Activated T-cell treated with anti-CD3 and anti-CD28 coated beads for 1 hour (primary cell): ENCODE results near the gene PCYOX1L.

Experiments used
- DNase-seq: peaks from one replicate; pipeline ENCODE4 v3.0.0-alpha.2; 2020; ENCODE audit warnings: low read depth

The PCYOX1L gene

DNA sequence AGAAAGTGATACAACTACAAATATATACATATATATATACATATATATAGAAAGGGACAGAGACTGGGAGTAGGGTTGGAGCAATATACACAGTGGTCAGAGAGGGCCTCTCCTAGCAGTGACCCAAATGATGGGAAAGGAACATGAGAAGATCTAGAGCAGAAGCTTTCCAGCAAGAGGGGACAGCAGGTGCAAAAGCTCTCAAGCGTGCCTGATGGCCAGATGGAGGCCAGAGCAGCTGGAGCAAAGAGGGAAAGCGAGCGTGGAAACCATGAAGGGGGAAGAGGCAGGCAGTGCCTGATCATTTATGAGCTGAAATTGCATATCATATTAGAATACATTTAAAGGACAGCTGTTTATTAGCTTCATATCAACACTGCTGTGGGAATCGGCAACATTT is 20.1 kb upstream of the PCYOX1L start:
- DNase-seq = no peak

DNA sequence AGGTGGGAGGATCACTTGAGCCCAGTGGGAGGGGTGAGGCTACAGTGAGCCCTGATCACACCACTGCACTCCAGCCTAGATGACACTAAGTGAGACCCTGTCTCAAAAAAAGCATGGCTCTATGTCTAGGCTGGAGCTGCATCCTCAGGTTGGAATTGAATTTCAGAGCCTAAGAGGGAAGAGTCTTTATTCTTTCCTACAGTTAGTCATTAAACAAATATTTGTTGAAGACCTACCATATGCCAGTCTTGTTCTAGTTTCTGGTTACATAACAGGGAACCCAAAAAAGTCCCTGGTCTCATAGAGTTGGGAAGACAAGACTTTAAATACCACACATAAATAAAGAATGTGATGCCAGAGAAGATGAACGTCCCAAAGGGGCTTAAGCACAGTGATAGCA is 19.5 kb upstream of the PCYOX1L start:
- no peak for DNase-seq

DNA sequence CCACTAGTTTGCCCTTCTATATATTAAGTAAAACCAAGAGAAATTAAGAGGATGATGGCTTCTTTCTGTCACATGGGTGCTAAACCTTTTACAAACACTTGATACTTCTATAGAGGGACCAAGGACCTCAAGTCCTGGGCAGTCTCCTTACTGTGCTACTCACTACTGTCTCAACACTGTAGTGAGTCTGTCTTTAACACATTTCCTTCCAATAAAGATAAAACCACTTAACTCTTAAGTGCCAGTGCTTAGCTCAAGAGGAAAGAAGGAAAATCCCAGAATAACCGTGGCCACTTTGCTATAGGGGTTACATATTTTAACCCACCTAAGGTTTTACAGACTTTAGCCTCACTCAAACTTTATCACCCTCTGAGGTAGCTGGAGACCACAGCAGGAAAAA is 16.9 kb upstream of the PCYOX1L start:
- DNase-seq = no peak

DNA sequence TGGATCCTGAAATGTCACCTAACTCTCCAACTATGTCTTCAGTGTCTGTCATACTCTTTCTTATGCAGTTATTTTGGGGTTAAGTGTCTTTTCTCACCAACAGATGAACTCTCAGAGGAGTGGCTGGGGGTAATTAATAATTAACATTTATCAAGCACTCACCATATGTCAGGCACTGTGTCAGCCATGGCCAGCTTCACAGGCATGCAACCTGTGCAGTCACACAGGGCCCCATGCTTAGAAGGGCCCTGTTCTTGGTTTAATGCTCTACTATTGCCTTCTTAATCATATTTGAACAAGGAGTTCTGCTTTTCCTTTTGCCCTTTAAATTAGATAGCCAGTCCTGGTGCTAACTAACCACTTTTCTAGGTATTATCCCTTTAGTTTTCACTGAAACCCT is 16.0 kb upstream of the PCYOX1L start:
- no peak for DNase-seq

DNA sequence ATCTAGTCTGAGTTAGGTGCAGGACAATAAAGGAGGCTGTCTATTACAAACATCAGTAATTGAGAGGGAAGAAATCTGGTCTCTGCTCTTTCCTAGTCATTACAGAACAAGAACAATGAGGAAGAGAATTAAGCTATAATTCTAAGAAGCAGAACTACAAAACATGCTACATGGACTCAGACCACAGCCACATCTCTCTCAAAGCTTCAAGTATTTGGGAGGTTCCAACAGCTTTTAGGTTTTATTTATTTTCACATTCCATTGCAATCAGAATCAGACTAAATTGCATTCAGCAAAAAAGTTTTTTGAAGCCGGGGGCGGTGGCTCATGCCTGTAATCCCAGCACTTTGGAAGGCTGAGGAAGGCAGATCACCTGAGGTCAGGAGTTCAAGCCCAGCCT is 13.7 kb upstream of the PCYOX1L start:
- DNase-seq = no peak

DNA sequence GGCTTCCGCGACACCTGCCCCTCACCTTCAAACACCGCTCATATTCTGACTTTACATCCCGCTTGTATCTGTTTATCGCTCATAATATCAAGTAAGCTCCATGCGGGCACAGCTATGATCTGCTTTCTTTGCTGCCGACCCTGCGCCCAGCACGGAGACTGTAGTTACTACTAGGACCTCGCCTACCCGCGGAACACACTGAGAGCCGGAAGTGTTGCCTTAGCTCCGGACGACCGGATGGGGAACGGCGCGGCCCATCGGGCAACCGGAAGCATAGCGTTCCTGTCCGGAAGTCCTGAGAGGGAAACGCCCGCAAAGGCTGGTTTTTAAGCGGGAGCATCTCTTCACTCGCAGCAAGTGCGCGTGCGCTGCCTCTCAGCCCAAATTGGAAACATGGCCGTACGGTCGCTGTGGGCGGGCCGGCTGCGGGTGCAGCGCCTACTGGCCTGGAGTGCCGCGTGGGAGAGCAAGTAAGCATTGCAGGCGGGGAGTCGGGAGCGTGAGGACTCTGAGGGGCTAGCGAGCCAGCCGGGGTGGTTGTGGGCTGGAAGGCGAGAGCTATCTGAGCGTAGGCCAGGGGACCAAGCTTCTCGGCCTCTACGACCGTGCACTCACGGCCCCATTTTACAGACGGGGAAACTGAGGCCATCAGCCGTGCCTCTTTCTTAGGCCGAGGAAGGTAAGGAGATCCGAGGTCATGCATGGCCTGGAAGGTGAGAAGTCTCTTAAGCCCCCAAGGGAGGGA is 12.5 kb upstream of the PCYOX1L start, which contains the start of gene GRPEL2:
Gene GRPEL2, plus strand, starts transcription at position 353 of the 745 bp plus-strand sequence. Its CDS starts 41 bp downstream, at position 394.
- peak; percentile 78 for DNase-seq

DNA sequence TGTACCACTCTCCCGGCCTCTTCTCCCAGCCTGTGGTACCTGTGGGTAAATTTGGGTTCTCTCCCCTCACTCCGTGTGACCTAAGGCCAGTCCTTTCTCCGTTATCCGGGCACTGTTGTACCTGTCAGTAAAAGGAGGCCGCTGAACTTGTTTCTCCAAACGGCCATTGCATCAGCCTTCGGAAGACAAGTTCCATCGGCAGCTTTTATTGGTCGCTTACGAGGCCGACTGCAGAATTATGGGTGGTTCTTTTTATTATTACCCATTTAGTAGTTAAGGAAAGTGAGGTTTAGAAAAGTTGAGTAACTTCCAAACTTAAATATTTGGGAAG is 12.0 kb upstream of the PCYOX1L start:
- no peak for DNase-seq

DNA sequence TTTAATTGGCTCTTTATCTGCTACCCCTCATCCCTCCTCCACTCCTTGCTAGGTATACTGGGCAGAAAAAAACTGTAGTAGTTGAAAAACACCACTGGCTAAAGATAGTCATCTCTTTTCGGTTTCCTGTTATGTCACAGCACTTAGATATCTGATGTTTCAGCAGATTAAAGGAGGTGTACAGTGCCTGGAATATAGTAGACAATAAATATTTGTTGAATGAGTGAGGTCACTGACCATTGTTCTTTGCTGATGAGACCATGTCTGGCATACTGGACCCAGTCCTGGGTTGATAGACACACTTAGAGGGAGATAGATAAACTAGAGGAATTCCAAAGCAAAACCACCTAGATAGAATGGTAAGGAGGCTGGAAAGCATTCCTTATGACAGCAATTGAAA is 9.3 kb upstream of the PCYOX1L start:
- no peak for DNase-seq

DNA sequence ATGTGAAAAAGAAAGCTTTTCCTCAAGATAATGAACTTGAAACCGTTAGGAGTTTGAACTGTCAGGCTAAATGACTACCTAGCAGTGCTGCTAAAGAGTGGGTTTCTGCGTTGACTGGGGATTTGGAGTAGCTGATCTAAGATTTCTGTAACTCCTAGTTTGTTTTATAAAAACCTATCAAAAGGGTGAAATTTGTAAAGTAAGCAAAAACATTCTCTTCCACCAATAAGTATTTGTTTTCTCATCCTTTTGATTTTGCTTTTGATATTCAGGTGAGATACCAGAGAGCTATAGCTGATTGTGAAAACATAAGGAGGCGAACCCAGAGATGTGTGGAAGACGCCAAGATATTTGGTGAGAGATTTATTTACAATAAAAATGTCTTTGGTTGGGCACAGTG is 8.5 kb upstream of the PCYOX1L start:
- DNase-seq = no peak

DNA sequence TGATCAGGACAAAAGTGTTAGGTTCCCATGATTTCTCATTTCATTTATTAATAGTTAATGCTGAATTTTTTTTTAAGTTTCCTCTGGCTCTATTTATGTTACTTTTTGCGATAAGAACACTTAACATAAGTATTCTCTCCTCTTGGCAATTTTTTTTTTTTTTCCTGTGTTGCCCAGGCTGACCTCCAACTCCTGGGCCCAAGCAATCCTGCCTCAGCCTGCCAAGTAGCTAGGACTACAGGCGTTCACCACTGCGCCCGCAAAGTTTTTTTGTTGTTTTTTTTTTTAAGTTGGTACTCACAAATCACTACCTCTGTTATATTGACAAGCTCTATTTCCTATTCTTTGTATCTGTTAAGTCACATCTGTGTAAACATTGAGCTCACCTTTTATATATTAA is 5.7 kb upstream of the PCYOX1L start:
- DNase-seq = no peak

DNA sequence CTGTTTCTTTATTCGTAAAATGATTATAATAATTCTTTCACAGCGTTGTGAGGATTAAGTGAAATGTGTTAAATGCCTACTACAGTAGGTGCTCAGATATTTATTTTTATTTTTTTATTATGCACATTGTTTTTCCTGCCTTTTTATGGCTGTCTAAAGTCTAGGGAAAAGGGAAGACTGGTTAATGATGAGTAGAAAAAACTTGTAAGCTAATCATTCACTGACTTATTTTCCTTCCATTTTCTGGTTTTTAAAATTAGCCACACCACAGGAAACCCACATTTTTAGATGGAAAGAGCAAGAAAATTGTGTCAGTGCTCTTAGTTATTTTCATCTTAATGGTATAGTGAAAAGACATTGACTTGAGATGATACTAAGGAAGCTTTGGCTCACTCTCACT is 3.9 kb upstream of the PCYOX1L start:
- no peak for DNase-seq

DNA sequence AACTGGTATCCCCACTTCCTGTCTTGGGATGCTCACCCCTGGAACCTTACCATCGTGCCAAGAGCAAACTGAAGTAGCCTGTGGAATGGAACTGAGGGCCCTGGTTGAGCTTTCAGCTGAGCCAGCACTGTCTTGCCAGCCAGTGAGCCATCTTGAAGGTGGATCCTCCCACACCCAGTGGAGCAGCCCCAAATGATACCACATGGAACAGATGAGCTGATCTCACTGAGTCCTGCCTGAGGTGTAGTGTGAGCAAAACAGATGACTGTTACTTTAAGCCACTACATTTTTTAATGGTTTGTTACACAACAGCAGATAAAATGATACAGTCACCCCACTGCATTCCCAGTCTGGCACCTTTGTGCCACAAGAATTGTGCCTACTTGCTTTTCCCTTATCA is 2.2 kb upstream of the PCYOX1L start:
- DNase-seq = no peak

DNA sequence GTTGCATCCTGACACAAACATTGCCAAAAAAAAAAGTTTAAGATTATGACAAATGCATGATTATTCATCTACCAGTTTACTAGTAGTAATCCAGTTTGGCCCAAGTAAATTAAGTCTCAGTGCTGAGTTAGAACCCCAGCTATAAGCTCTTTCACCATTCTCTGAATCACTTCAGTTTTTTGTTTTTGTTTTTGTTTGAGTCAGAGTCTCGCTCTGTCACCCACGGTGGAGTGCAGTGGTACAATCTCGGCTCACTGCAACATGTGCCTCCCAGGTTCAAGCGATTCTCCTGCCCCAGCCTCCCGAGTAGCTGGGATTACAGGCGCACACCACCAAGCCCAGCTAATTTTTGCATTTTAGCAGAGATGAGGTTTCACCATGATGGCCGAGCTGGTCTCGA is 1.5 kb upstream of the PCYOX1L start:
- no peak for DNase-seq

DNA sequence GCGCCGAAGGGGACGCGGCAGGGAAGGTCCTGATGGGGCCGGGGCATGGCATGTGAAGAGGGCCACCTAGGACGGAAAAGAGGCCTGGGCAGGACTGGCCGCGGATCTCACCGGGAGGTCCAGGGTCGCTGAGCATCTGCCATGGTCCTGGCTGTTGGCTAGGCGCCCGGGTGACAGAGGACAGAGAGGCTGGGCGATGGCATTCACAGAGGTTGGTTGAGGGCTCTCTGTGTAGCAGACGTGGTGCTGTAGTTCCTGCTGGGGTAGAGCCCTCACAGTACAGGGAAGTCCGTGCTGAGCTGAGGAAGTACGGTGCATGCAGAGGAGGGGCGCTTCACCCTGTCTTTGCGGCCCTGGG is 427 bp downstream of the PCYOX1L start:
- no peak for DNase-seq

DNA sequence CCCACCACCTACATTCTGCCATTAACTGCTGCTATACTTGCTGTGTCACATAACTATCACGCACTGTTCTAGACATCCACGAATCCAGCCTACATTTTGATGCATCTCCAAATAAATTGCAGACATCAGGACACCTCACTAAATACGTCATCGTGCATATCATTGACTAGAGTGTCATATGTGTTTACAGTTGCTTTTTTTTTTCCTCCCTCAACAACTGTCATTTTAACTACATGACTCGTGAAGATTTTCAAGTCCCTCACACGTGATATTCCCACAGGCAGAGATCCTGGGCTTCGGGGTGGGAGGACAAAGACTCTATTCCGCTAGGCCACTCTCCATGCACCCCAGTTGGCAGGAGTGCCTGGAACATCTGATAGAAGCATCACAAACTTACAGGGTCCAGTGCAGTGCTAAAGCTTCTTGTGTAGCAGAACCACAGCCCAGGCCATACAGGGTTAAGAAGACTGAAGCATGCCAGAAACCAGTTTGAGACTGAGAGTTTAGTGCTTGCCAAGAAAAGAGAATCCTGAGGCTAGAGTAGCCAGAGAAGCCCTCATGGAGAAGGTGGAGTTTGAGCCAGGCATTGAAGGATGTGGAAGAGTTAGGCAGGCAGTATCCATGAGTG is 1.1 kb downstream of the PCYOX1L start:
- DNase-seq = no peak

DNA sequence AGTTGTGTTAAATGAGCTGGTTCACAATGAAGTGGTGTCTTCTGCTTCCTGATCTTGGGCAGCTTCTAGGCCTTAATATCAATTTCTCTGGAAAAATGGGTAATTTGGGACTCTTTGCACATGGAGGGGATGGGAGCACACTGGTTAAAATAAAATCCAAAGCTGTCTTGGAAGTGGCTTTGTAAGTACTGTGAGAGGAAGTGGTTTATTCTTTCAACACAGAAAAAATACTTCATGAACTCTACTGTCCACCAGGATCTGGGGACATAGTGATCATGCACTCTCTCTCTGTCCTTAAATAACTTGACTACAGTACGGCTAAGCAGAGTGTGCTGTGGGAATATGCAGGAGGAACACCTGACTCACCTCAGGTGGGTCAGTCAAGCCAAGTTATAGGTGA is 2.4 kb downstream of the PCYOX1L start:
- DNase-seq = no peak

DNA sequence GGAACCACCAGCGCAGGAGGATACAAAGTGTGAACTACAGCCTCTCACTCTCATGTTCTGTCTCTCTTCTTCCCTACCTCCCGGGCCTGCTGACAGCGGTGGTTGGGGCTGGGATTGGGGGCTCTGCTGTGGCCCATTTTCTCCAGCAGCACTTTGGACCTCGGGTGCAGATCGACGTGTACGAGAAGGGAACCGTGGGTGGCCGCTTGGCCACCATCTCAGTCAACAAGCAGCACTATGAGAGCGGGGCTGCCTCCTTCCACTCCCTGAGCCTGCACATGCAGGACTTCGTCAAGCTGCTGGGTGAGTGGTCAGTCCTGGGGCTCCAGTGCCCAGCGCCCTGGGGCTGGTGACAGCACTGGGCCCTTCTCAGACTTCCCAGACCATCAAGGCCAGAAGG is 4.7 kb downstream of the PCYOX1L start:
- no peak for DNase-seq

DNA sequence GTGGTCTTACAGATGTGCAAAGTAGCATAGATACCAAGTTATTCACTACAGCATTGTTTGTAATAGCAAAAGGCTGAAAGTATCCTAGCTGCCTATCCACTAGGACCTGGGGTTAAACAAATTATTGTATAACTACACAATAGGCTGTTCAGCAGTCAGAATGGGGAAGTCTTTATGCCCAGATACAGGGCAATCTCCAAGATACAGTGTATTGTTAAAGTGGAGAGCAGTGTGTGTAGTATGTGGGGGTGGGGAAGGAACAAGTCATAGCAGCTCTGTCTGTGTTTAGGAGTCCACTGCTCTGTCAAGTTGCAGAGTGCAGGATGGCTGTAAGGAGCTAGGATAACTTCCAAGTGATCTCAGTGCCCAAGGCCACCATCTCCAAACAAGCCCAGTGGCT is 5.5 kb downstream of the PCYOX1L start:
- DNase-seq = no peak

DNA sequence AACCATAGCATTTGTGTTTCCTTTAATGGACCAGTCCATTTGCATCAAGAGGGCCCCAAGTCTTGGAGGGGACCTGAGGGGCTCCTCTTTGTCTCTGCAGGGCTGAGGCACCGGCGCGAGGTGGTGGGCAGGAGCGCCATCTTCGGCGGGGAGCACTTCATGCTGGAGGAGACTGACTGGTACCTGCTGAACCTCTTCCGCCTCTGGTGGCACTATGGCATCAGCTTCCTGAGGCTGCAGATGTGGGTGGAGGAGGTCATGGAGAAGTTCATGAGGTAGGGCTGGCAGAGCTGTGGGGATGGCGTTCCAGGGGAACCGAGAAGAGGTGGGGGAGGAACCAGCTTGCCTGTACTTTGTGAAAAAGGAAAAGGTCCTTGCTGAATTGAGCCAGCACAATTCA is 6.1 kb downstream of the PCYOX1L start:
- DNase-seq = no peak

DNA sequence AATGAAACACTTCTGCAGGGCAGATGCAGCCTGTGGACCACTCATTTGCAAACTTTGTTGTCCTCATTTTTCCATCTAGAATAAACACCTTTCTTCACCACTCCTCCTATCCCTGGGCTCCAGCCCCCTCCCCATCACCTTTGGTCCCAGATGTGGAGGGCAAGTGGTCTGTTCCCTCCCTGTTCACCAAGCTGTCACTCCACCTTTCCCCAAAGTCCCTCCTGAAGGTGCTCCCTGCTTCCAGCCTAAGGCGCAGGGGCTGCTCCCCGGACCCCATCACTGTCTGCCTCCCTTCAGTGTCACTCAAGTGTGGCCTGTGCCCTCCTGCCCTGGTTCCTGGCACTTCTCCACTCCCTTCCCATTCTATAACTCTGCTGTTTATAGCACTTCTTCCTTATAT is 6.9 kb downstream of the PCYOX1L start:
- DNase-seq = no peak

DNA sequence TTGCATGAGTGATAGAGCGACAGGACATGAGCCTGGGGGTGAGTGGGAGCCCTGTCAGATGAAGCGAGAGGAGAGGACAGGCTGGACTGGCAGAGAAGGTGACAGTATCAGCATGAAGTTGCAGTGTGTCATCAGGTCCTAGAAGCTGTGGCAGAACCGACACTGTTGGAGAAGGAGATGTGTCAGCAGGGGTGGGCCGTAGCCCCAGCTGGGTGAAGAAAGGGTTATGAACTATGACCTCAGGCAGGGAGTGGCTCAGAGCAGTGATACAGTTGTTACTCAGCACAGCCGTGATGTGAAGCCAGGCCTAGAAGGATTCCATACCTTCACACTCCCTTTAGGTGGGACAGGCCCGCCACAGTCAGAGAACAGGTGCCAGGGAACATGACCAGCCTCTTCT is 7.6 kb downstream of the PCYOX1L start:
- DNase-seq = no peak

DNA sequence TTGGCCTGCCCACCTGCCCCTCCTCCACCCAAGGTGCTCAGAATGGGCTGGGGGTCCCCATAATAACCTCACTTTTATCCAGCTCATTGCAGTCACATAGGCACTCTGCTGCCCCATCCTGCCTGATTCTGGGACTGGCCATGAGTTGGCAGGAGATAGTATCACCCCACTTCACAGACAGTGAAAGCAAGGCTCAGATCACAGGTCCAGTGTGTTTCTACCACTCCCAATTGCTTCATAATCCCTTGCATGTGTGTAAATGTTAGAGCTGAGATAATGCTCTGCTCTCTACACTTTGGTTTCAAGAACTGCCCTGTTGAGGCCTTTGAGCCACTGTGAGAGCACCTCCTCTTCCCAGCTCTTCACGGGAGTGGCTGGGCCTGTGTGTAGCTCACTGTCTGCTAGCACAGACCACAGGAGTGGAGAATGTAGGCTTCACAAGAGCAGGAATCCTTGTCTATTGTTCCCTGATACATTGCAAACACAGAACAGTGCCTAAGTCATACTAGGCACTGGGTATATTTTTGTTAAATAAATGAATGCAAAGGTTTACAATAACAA is 8.4 kb downstream of the PCYOX1L start:
- no peak for DNase-seq

DNA sequence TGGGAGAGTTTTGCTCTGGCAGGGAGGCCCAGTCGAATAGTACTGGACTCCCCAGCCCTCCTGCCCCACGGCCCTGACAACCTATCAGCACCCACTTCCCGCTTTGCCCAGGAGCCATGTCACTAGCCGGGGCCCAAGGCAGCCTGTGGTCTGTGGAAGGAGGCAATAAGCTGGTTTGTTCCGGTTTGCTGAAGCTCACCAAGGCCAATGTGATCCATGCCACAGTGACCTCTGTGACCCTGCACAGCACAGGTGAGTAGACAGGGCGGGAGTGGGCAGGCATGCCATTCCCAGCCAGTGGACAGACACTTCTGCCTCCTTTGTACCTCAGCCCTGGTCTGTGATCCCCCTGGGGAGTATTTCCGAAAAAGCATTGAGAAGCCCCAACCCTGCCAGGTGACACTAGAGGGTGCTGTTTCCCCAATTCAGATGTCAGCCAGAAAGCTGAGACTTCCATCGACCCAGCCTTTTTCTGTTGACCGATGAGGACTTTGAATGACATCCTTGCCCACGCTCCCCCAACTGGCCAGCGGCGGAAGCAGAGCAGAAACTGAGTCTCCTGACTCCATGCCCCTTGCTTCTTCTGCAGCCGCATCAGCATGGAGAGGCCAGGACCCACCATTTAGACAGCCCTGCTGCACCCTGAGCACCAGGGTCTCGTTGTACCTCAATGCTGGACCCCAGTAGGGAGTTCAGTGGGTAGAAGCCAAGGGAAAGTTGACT is 9.6 kb downstream of the PCYOX1L start:
- peak; percentile 38 for DNase-seq
